H1 (cell line): Measurements from ENCODE around the gene RAP1GDS1. TPM values are rescaled to one million over a fixed set of nuclear protein-coding genes. Genes with fewer than 3 reads are reported as not detected.

Experiments used
- CTCF ChIA-PET: fragments of 300-600 bp; sonication (Branson Sonifier 250); formaldehyde crosslinking; loops from one replicate; lab custom pipeline; 2021; ENCODE audit not compliant: partially characterized antibody; lab: Charles Lee
- POLR2A ChIA-PET: fragments of 300-600 bp; sonication (Branson Sonifier 250); formaldehyde crosslinking; loops from one replicate; lab custom pipeline; 2021; ENCODE audit warnings: inconsistent platforms; ENCODE audit not compliant: partially characterized antibody; lab: Charles Lee
- DNase-seq, 2 experiments: peaks; one replicate each; pipeline versions ENCODE4 v3.0.0 to v3.0.0-alpha.2; 2010 to 2022; ENCODE audit warnings: low spot score in 2 of 2, low read depth in 1 of 2, mixed read lengths in 1 of 2
- FAIRE-seq: peaks from 2 replicates; lab custom pipeline; 2011; peaks lifted over from hg19 to GRCh38; lab: Jason Lieb, UNC
- H2AFZ ChIP-seq: 2 replicates; pipeline ENCODE4 v1.8.1; 2012; ENCODE audit warnings: low read length, inconsistent platforms
- H2AK5ac ChIP-seq: 2 replicates; pipeline ENCODE4 v1.6.1; 2013; ENCODE audit warnings: low read depth, low read length
- H2BK120ac ChIP-seq: replicated peaks from 2 replicates; pipeline ENCODE3; 2013; ENCODE audit warnings: low read depth, low read length, inconsistent platforms
- H2BK12ac ChIP-seq: 2 replicates; pipeline ENCODE4 v1.6.1; 2013; ENCODE audit warnings: low read depth, low read length
- H2BK15ac ChIP-seq: 2 replicates; pipeline ENCODE4 v1.6.1; 2013; ENCODE audit warnings: low read length
- H2BK20ac ChIP-seq: 2 replicates; pipeline ENCODE4 v1.6.1; 2013; ENCODE audit warnings: low read length
- H2BK5ac ChIP-seq: 2 replicates; pipeline ENCODE4 v1.6.1; 2013; ENCODE audit warnings: low read depth, low read length
- H3K14ac ChIP-seq: 2 replicates; pipeline ENCODE4 v1.6.1; 2013; ENCODE audit warnings: inconsistent platforms; ENCODE audit not compliant: insufficient read length
- H3K18ac ChIP-seq: 2 replicates; pipeline ENCODE4 v1.6.1; 2013; ENCODE audit warnings: low read length; ENCODE audit errors: extremely low read depth
- H3K23ac ChIP-seq: 2 replicates; pipeline ENCODE4 v1.6.1; 2013; ENCODE audit warnings: inconsistent platforms; ENCODE audit not compliant: insufficient read length
- H3K23me2 ChIP-seq: 2 replicates; pipeline ENCODE4 v1.6.1; 2013; ENCODE audit warnings: low read depth, low read length
- H3K27ac ChIP-seq: 2 replicates; pipeline ENCODE4 v1.6.1; 2011; ENCODE audit warnings: low read depth, low read length, inconsistent platforms
- H3K27me3 ChIP-seq, 4 experiments: replicated peaks in 1 of 4; 1 replicate in 1 of 4; 2 replicates in 3 of 4; pipeline versions ENCODE4 v1.6.1 to v1.8.1; 2011 to 2013; ENCODE audit warnings: low read length in 3 of 4, mild to moderate bottlenecking in 3 of 4, inconsistent platforms in 2 of 4, mixed read lengths in 2 of 4, moderate library complexity in 1 of 4; ENCODE audit not compliant: control insufficient read depth in 3 of 4, insufficient read depth in 3 of 4; ENCODE audit errors: extremely low read depth in 1 of 4
- H3K36me3 ChIP-seq, 4 experiments: 2 replicates each; pipeline versions ENCODE4 v1.6.1 to v1.8.1; 2011 to 2013; ENCODE audit warnings: mild to moderate bottlenecking in 4 of 4, low read length in 3 of 4, moderate library complexity in 2 of 4, control low read depth in 1 of 4, inconsistent platforms in 1 of 4; ENCODE audit not compliant: insufficient read depth in 4 of 4, control insufficient read depth in 2 of 4
- H3K4ac ChIP-seq: replicated peaks from 2 replicates; pipeline ENCODE3; 2013; ENCODE audit warnings: low read length, low read depth, mixed read lengths, inconsistent platforms; ENCODE audit not compliant: insufficient read length
- H3K4me1 ChIP-seq, 4 experiments: replicated peaks in 1 of 4; 1 replicate in 1 of 4; 2 replicates in 3 of 4; pipeline versions ENCODE4 v1.6.1 to v1.8.1; 2011 to 2013; ENCODE audit warnings: low read length in 3 of 4, inconsistent platforms in 2 of 4, mixed read lengths in 1 of 4; ENCODE audit not compliant: insufficient read depth in 4 of 4, control insufficient read depth in 3 of 4
- H3K4me2 ChIP-seq, 2 experiments: 2 replicates each; pipeline versions ENCODE4 v1.6.1 to v1.8.1; 2011 to 2013; ENCODE audit warnings: low read depth in 2 of 2, low read length in 2 of 2, control low read depth in 1 of 2, inconsistent platforms in 1 of 2, mild to moderate bottlenecking in 1 of 2; ENCODE audit not compliant: insufficient read depth in 1 of 2
- H3K4me3 ChIP-seq, 4 experiments: fragments of 200-600, 300-600 bp in 1 of 4; sonication (generic), shearing (Covaris generic), sonication (Bioruptor Twin) in 1 of 4; 2 replicates each; pipeline versions ENCODE4 v1.5.1 to v1.8.1; 2011 to 2016; ENCODE audit warnings: low read length in 4 of 4, low read depth in 3 of 4, control low read depth in 2 of 4, inconsistent platforms in 2 of 4, mild to moderate bottlenecking in 2 of 4, mixed read lengths in 1 of 4, moderate library complexity in 1 of 4; ENCODE audit not compliant: insufficient read depth in 2 of 4; ENCODE audit errors: extremely low read depth in 1 of 4
- H3K56ac ChIP-seq: replicated peaks from 2 replicates; pipeline ENCODE3; 2013; ENCODE audit warnings: low read depth, mild to moderate bottlenecking, mixed read lengths, low read length, inconsistent platforms; ENCODE audit not compliant: insufficient read length
- H3K79me1 ChIP-seq: 2 replicates; pipeline ENCODE4 v1.6.1; 2013; ENCODE audit warnings: low read depth, low read length, control low read depth
- H3K79me2 ChIP-seq, 2 experiments: 2 replicates each; pipeline versions ENCODE4 v1.6.1 to v1.8.1; 2012 to 2013; ENCODE audit warnings: low read length in 2 of 2, mild to moderate bottlenecking in 2 of 2, inconsistent platforms in 1 of 2; ENCODE audit not compliant: insufficient read depth in 2 of 2, control insufficient read depth in 1 of 2
- H3K9ac ChIP-seq, 4 experiments: replicated peaks in 1 of 4; 1 replicate in 1 of 4; 2 replicates in 3 of 4; pipeline versions ENCODE4 v1.6.1 to v1.8.1; 2011 to 2013; ENCODE audit warnings: low read depth in 3 of 4, low read length in 3 of 4, control low read depth in 2 of 4, mild to moderate bottlenecking in 2 of 4, moderate library complexity in 2 of 4, inconsistent platforms in 1 of 4; ENCODE audit errors: extremely low read depth in 1 of 4
- H3K9me3 ChIP-seq, 2 experiments: 2 replicates each; pipeline versions ENCODE4 v1.6.1 to v1.8.1; 2012 to 2013; ENCODE audit warnings: mild to moderate bottlenecking in 2 of 2, moderate library complexity in 2 of 2, control low read depth in 1 of 2, inconsistent platforms in 1 of 2, low read depth in 1 of 2, low read length in 1 of 2, mixed read lengths in 1 of 2; ENCODE audit not compliant: insufficient read depth in 2 of 2
- H4K20me1 ChIP-seq, 2 experiments: replicated peaks in 1 of 2; 2 replicates each; pipeline versions ENCODE3 to v1.8.1; 2011 to 2013; ENCODE audit warnings: inconsistent platforms in 2 of 2, low read length in 2 of 2, mild to moderate bottlenecking in 1 of 2; ENCODE audit not compliant: insufficient read depth in 2 of 2, control insufficient read depth in 1 of 2
- H4K5ac ChIP-seq: 2 replicates; pipeline ENCODE4 v1.6.1; 2013; ENCODE audit warnings: low read length, low read depth, mixed read lengths, inconsistent platforms; ENCODE audit not compliant: insufficient read length
- H4K8ac ChIP-seq: 2 replicates; pipeline ENCODE4 v1.8.0; 2013; ENCODE audit warnings: mild to moderate bottlenecking, moderate library complexity, low read length, inconsistent platforms; ENCODE audit not compliant: insufficient read depth; ENCODE audit errors: extremely low read depth
- H4K91ac ChIP-seq: replicated peaks from 2 replicates; pipeline ENCODE3; 2013; ENCODE audit warnings: low read length, mixed read lengths, inconsistent platforms; ENCODE audit not compliant: insufficient read length
- ASH2L ChIP-seq: fragments of 200-600, 300-600 bp; sonication (generic); IDR thresholded peaks from one replicate; pipeline ENCODE4 v1.7.1; 2017; ENCODE audit warnings: low read length
- ATF3 ChIP-seq: IDR thresholded peaks from 2 replicates; pipeline ENCODE4 v1.6.1; 2011; ENCODE audit warnings: low read depth, mild to moderate bottlenecking, low read length; ENCODE audit not compliant: insufficient read depth
- CBX5 ChIP-seq: fragments of 300-800, 300-1000 bp; sonication (generic); IDR thresholded peaks from 2 replicates; pipeline ENCODE4 v1.7.1; 2016; ENCODE audit warnings: antibody characterized with exemption, low read length, low read depth
- HDAC2 ChIP-seq, 2 experiments: fragments of 300-600 bp in 1 of 2; sonication (generic) in 1 of 2; IDR thresholded peaks; 2 replicates each; pipeline ENCODE4 v1.6.1; 2011 to 2012; ENCODE audit warnings: low read depth in 2 of 2, low read length in 2 of 2, mild to moderate bottlenecking in 2 of 2, moderate library complexity in 2 of 2, borderline replicate concordance in 1 of 2, inconsistent platforms in 1 of 2
- polyA plus RNA-seq, 7 experiments: library from polyadenylated mRNA; depleted of rRNA in 3 of 7; stranded (reverse) in 5 of 7; unstranded in 2 of 7; fragments of >200 nt in 5 of 7; fragments of 200-250 nt in 2 of 7; gene quantifications; 1 replicate in 5 of 7; 2 replicates in 1 of 7; 4 replicates in 1 of 7; pipeline versions ENCODE4 v1.2.1 to v1.2.3, GENCODE V29; 2011 to 2013; ENCODE audit warnings: missing spikeins in 2 of 7, mixed read lengths in 2 of 7
- total RNA-seq: library from RNA; stranded (reverse); fragmentation: NEBNext Ultra II Directional; extraction: Animal tissue kit (Norgen Biotek cat#: 25700); gene quantifications from 2 replicates; pipeline ENCODE4 v1.2.1, GENCODE V29; 2021
- TF ChIP-seq, protein P1 (sequence below): IDR thresholded peaks from 2 replicates; pipeline ENCODE4 v1.6.1; 2011; ENCODE audit warnings: low read length, improper control_type of control experiment

Gene RAP1GDS1
- total and polyA plus RNA-seq, 2 of the 8 experiments (the other 6 are each of a cell fraction or from before 2014, with no cell fraction given): 12.8 to 31.9 TPM

DNA sequence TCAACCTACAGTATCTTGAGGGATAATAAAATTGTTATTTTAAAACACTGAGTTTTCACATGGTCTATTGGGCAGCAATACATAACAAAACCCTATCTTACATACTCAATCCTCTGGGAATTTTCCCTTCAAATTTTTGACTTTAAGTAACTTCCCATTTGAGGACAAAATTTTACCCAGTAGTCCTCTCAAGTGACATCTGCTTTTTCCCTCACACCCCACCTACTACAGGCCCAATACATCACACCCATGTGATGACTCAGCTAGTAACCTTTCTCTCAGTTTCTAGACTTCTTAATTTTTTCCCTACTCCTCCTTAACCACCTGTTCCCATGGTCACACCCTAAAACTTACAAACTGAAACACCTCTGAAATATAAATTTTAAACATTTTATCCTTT, 12.2 kb upstream of the RAP1GDS1 start:
- no peak overlapping the region for H2BK15ac ChIP-seq
- no peak overlapping the region for H3K4me3 ChIP-seq
- no peaks in the 10 kb centered on the region for H3K79me2 ChIP-seq
- no peak overlapping the region for H2AFZ ChIP-seq
- H3K14ac ChIP-seq: no peak overlapping the region
- no peak overlapping the region for H2BK120ac ChIP-seq
- H3K4me1 ChIP-seq: no peaks in the 10 kb centered on the region
- no peaks in the 10 kb centered on the region for H3K27me3 ChIP-seq
- CTCF ChIA-PET: no interaction called here
- POLR2A ChIA-PET: no interaction called here
- H4K8ac ChIP-seq: no peak overlapping the region
- no peak overlapping the region for H2BK5ac ChIP-seq
- no peak overlapping the region for H3K4me2 ChIP-seq
- no peak overlapping the region for H2AK5ac ChIP-seq
- no peak overlapping the region for H4K91ac ChIP-seq
- no peak overlapping the region for H3K9ac ChIP-seq
- H4K20me1 ChIP-seq: no peaks in the 10 kb centered on the region
- TF ChIP-seq HDAC2 (IDR thresholded peaks at IDR 0.05; ENCODE audit: borderline replicate concordance in 1 of 2, low read depth in 2 of 2, low read length in 2 of 2) (no peak), ATF3 (no peak), CBX5 (no peak), ASH2L (no peak)
- TF ChIP-seq, protein P1, sequence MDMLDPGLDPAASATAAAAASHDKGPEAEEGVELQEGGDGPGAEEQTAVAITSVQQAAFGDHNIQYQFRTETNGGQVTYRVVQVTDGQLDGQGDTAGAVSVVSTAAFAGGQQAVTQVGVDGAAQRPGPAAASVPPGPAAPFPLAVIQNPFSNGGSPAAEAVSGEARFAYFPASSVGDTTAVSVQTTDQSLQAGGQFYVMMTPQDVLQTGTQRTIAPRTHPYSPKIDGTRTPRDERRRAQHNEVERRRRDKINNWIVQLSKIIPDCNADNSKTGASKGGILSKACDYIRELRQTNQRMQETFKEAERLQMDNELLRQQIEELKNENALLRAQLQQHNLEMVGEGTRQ: no peak
- H3K9me3 ChIP-seq: peaks cover 0 to 4% of the 10 kb centered on the region in 2 experiments; a peak in 1 of 4 replicates
- H3K36me3 ChIP-seq: no peaks in the 10 kb centered on the region
- no peak overlapping the region for H3K18ac ChIP-seq
- H3K4ac ChIP-seq: no peak overlapping the region
- no peak for FAIRE-seq
- DNase-seq: no peak
- no peak overlapping the region for H2BK12ac ChIP-seq
- no peak overlapping the region for H2BK20ac ChIP-seq
- H4K5ac ChIP-seq: no peak overlapping the region
- no peaks in the 10 kb centered on the region for H3K79me1 ChIP-seq
- H3K23ac ChIP-seq: no peak overlapping the region
- H3K27ac ChIP-seq: no peak overlapping the region
- no peaks in the 10 kb centered on the region for H3K23me2 ChIP-seq
- H3K56ac ChIP-seq: no peak overlapping the region
